GM12865 (cell line): ENCODE data around the gene SETD2.

ENCODE experiments used
- DNase-seq: peaks from one replicate; pipeline ENCODE4 v3.0.0; 2010; ENCODE audit warnings: low read depth
- H3K4me3 ChIP-seq: 2 replicates; pipeline ENCODE4 v1.5.1; 2011; ENCODE audit warnings: mild to moderate bottlenecking, low read depth, low read length, control low read depth
- CTCF ChIP-seq: IDR thresholded peaks from 2 replicates; pipeline ENCODE4 v1.5.1; 2011; ENCODE audit warnings: low read length, control low read depth, low read depth, inconsistent platforms; ENCODE audit not compliant: insufficient read depth; ENCODE audit errors: missing control alignments

SETD2 gene

GRCh38 chr3:47020311-47020710 is 143.6 kb downstream of the SETD2 start:
- no peak for DNase-seq
- TF ChIP-seq CTCF: no peak
- H3K4me3 ChIP-seq: no peak overlapping the region

- TF ChIP-seq CTCF: no peak
- H3K4me3 ChIP-seq: no peak overlapping the region
- peak; percentile 82 for DNase-seq
Observed at GRCh38 chr3:47019201-47019600, 144.7 kb downstream of the SETD2 start.

DNA sequence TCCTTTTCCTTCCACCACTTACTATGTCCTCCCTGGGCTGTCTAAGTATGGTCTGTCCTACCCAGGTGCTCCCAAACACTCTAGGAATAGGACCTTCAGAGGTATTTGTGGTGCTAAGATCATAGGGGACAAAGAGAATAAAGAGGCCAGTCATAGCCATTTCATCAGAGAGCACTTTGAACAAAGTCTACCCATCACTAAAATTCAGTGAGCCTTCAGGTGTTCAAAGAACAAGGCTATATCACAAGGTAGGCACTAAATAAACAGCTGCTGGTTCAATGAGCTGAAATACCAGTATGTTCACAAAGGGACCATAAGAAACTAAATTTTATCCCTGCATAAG is 145.7 kb downstream of the SETD2 start:
- no peak overlapping the region for H3K4me3 ChIP-seq
- DNase-seq: no peak
- TF ChIP-seq CTCF: no peak

- H3K4me3 ChIP-seq: no peak overlapping the region
- TF ChIP-seq CTCF: no peak
- no peak for DNase-seq
Observed at GRCh38 chr3:47017504-47018268, 146.2 kb downstream of the SETD2 start.

- TF ChIP-seq CTCF: no peak
- DNase-seq: peak; percentile 61
- H3K4me3 ChIP-seq: no peak overlapping the region
Observed at GRCh38 chr3:47016934-47017435, 146.9 kb downstream of the SETD2 start.

GRCh38 chr3:47016086-47016933 is 147.6 kb downstream of the SETD2 start:
- no peak overlapping the region for H3K4me3 ChIP-seq
- no peak for TF ChIP-seq CTCF
- DNase-seq: no peak

DNA sequence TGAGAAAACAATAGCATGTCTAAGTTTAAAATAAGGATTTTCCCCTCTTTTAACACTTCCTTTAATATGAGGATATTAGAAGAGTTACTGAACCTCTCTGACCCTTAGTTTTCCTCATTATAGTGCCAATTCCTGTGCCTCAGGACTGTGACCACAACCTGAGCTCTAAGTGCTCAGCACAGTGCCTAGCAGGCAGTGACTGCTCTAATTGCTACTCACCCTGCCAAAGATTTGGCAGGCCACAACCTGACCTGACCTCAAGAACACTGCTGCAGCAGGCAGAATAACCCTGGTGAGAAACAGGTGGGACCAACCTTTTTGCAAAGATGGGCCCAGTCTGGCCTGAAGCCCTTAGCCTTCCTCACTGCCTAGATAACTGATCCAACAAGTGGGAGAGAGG is 148.8 kb downstream of the SETD2 start:
- H3K4me3 ChIP-seq: no peak overlapping the region
- no peak for TF ChIP-seq CTCF
- DNase-seq: no peak
